ENCODE results near the gene TMEM204. TPM values are rescaled to one million over a fixed set of nuclear protein-coding genes. Genes with fewer than 3 reads are reported as not detected.

The TMEM204 gene
- polyA plus RNA-seq, 2 of the 4 experiments (the other 2 are of a cell fraction): not detected

DNA sequence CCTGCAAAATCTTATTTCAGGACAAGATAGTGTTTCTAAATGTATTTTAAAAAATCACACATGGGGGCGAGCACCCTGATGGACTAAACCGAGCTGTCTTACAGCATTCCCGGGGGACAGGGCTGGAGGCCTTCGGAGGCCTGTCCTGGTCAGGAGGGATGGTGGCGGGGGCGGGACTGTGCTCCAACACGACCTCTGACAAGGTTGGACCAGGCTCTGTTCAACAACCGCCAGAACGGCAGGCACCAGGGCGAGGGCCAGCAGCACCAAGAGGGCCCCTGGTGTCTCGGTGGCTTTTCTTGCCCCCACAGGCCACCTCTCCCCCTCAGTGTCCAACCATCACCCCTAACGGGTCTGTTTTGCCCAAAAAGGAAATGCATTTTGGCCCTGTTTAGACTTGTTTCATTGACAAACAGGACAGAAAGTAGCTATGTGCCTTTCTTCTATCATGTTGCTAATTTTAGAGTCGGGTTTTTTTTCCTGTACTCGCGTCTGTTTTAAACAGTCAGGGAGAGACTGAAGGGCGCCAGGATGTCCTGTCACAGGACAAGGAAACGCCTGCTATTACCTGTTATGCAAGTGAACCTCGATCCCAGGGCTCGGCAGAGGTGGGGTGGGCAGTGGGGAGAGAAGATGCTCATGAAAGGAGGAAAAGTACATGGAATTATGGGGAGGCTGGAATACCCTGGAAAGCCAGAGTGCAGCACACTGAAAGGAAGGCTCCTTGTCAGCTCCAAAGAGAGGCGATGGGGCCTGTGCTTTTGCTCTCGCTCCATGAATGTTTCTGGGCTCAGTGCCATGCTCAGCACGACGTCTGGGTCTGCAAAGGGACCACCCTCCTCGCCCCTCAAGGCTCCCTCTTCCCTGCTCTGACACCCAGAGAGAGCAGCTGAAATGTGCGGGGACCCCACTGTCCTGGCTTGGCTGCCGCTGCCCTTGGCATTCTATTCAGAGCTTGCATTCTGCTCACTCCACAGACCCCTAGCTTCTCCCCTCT, 11.9 kb downstream of the TMEM204 start:
- H3K4me1 ChIP-seq: peaks cover 3% of the 10 kb centered on the region; the same call in 1 of the 3 replicates
- ATAC-seq: no peak
- DNase-seq (ENCODE audit: low read depth in 1 of 2, low spot score in 1 of 2): no peak
- CTCF ChIA-PET: no interaction called here
- TF ChIP-seq NFE2L2 (conservative IDR thresholded peaks at IDR 0.05; ENCODE audit: low read length): no peak
- TF ChIP-seq CBX8 (IDR thresholded peaks at IDR 0.05): no peak
- TF ChIP-seq FOSL2 (IDR thresholded peaks at IDR 0.05): no peak
- TF ChIP-seq FOSL2 (CRISPR knock-in tag; IDR thresholded peaks at IDR 0.05): no peak
- no peak for TF ChIP-seq EP300 (IDR thresholded peaks at IDR 0.05)
- no peak for TF ChIP-seq SREBF2 (IDR thresholded peaks at IDR 0.05)
- no peak for TF ChIP-seq GATA3 (IDR thresholded peaks at IDR 0.05; ENCODE audit: borderline replicate concordance)
- no peak for TF ChIP-seq POLR2A (IDR thresholded peaks at IDR 0.05; ENCODE audit: low read length)
- no peak for TF ChIP-seq HOXA7 (CRISPR knock-in tag; IDR thresholded peaks at IDR 0.05)
- TF ChIP-seq EHF (CRISPR knock-in tag; IDR thresholded peaks at IDR 0.05): no peak
- TF ChIP-seq, protein P1, sequence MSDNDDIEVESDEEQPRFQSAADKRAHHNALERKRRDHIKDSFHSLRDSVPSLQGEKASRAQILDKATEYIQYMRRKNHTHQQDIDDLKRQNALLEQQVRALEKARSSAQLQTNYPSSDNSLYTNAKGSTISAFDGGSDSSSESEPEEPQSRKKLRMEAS (IDR thresholded peaks at IDR 0.05): no peak
- TF ChIP-seq, protein P2, sequence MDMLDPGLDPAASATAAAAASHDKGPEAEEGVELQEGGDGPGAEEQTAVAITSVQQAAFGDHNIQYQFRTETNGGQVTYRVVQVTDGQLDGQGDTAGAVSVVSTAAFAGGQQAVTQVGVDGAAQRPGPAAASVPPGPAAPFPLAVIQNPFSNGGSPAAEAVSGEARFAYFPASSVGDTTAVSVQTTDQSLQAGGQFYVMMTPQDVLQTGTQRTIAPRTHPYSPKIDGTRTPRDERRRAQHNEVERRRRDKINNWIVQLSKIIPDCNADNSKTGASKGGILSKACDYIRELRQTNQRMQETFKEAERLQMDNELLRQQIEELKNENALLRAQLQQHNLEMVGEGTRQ (IDR thresholded peaks at IDR 0.05): no peak
- no peak for TF ChIP-seq NPAS2 (CRISPR knock-in tag; IDR thresholded peaks at IDR 0.05; ENCODE audit: borderline replicate concordance)
- POLR2A ChIA-PET: interaction anchor here (0.5 kb wide), 1 partner anchor 30 kb away, joined by 4 read pairs; no protein-coding TSS in a partner anchor
- no peaks in the 10 kb centered on the region for H3K9me3 ChIP-seq
- WGBS (ENCODE audit: missing lambda C conversion rate): 87% methylated on average over 26 of the region's 26 CpGs
- no peak overlapping the region for H3K4me3 ChIP-seq
- H3K27ac ChIP-seq: no peak overlapping the region
- no peak for FAIRE-seq
- H3K4me2 ChIP-seq: no peak overlapping the region

DNA sequence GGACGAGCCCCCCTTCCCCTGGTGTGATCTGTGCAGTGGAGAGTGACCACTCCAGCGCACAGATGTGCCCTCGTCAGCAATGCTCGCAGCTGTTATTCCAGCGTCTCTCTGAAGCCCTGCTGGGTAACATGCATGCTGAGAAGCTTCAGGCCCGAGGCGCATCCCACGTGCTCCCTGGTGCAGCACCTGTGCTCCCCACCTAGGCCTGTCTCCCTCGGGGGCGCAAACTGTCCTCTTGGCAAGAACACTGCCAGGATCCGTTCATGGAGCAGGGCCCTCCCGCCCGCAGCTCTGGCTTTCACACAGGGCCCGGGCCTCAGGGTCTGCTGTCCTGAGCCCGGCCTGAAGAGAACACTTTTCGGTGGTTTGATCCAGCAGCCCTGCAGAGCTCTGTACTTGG, 13.0 kb downstream of the TMEM204 start:
- ATAC-seq: no peak

More for the DNA sequence above, 13.0 kb downstream of the TMEM204 start:
- TF ChIP-seq ESRRA (IDR thresholded peaks at IDR 0.05; ENCODE audit: borderline replicate concordance, low read length): no peak
- no peak for TF ChIP-seq ZSCAN20 (CRISPR knock-in tag; IDR thresholded peaks at IDR 0.05)
- TF ChIP-seq, protein P3, sequence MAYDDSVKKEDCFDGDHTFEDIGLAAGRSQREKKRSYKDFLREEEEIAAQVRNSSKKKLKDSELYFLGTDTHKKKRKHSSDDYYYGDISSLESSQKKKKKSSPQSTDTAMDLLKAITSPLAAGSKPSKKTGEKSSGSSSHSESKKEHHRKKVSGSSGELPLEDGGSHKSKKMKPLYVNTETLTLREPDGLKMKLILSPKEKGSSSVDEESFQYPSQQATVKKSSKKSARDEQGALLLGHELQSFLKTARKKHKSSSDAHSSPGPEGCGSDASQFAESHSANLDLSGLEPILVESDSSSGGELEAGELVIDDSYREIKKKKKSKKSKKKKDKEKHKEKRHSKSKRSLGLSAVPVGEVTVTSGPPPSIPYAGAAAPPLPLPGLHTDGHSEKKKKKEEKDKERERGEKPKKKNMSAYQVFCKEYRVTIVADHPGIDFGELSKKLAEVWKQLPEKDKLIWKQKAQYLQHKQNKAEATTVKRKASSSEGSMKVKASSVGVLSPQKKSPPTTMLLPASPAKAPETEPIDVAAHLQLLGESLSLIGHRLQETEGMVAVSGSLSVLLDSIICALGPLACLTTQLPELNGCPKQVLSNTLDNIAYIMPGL (CRISPR knock-in tag; IDR thresholded peaks at IDR 0.05; ENCODE audit: borderline replicate concordance): no peak
- TF ChIP-seq FOSB (CRISPR knock-in tag; IDR thresholded peaks at IDR 0.05): no peak
- no peak for TF ChIP-seq JUNB (IDR thresholded peaks at IDR 0.05)
- TF ChIP-seq CBX8 (IDR thresholded peaks at IDR 0.05): no peak
- TF ChIP-seq, protein P4, sequence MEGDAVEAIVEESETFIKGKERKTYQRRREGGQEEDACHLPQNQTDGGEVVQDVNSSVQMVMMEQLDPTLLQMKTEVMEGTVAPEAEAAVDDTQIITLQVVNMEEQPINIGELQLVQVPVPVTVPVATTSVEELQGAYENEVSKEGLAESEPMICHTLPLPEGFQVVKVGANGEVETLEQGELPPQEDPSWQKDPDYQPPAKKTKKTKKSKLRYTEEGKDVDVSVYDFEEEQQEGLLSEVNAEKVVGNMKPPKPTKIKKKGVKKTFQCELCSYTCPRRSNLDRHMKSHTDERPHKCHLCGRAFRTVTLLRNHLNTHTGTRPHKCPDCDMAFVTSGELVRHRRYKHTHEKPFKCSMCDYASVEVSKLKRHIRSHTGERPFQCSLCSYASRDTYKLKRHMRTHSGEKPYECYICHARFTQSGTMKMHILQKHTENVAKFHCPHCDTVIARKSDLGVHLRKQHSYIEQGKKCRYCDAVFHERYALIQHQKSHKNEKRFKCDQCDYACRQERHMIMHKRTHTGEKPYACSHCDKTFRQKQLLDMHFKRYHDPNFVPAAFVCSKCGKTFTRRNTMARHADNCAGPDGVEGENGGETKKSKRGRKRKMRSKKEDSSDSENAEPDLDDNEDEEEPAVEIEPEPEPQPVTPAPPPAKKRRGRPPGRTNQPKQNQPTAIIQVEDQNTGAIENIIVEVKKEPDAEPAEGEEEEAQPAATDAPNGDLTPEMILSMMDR (IDR thresholded peaks at IDR 0.05): no peak
- TF ChIP-seq EHMT2 (IDR thresholded peaks at IDR 0.05; ENCODE audit: low read depth): no peak
- no peak for TF ChIP-seq TP53 (CRISPR knock-in tag; IDR thresholded peaks at IDR 0.05)
- no peak for TF ChIP-seq EP300 (IDR thresholded peaks at IDR 0.05)
- no peak overlapping the region for H3K4me3 ChIP-seq
- H3K4me1 ChIP-seq: peaks cover 3% of the 10 kb centered on the region; the same call in 1 of the 3 replicates
- ChIA-PET CTCF (no interaction called here), POLR2A (no interaction called here)
- no peak overlapping the region for H3K27ac ChIP-seq
- no peaks in the 10 kb centered on the region for H3K9me3 ChIP-seq
- 89% methylated on average over 12 of the region's 16 CpGs for WGBS (ENCODE audit: missing lambda C conversion rate)
- DNase-seq (ENCODE audit: low read depth in 1 of 2, low spot score in 1 of 2) (no peak), FAIRE-seq (no peak)
- no peak overlapping the region for H3K4me2 ChIP-seq
